Prostate gland (tissue), 2 donors: Measurements from ENCODE around the gene KIF17.

Experiments
- CTCF ChIP-seq, 4 experiments: fragments of 200-600 bp in 2 of 4; fragments of 450-650 bp in 2 of 4; sonication (generic) in 2 of 4; IDR thresholded peaks; 1 replicate in 3 of 4; 2 replicates in 1 of 4; pipeline ENCODE4 v1.5.1; 2016 to 2019; ENCODE audit warnings: antibody characterized with exemption in 4 of 4, mild to moderate bottlenecking in 2 of 4, moderate library complexity in 2 of 4
- POLR2A ChIP-seq: fragments of 450-650 bp; IDR thresholded peaks from one replicate; pipeline ENCODE4 v1.6.1; 2016; ENCODE audit warnings: antibody characterized with exemption, mild to moderate bottlenecking

- TF ChIP-seq CTCF (IDR thresholded peaks at IDR 0.05) (no peak), POLR2A (no peak)
These were observed 72.4 kb downstream of the KIF17 start for GRCh38 chr1:20645414-20645813.
